Right lobe of liver (tissue), 4 donors: ENCODE measurements around the gene HNRNPA2B1.

Experiments used
- POLR2A ChIP-seq: fragments of 450-650 bp; IDR thresholded peaks from one replicate; pipeline ENCODE4 v1.6.1; 2017; ENCODE audit warnings: antibody characterized with exemption, mild to moderate bottlenecking
- TF ChIP-seq, protein P1 (sequence below), 4 donors: fragments of 200-600 bp in 3 of 4; fragments of 450-650 bp in 1 of 4; IDR thresholded peaks; one replicate each; pipeline versions ENCODE4 v1.5.1 to v1.8.0; 2016 to 2022; ENCODE audit warnings: antibody characterized with exemption in 4 of 4, mild to moderate bottlenecking in 2 of 4
- donor health status: DM: no; HTN: no; CAD: no.
- donor health status: DM: no; HTN: no; CAD: no.
- donor health status: DM: no; HTN: yes; CAD: no.

- TF ChIP-seq POLR2A: peak; percentile 100
- TF ChIP-seq, protein P1, sequence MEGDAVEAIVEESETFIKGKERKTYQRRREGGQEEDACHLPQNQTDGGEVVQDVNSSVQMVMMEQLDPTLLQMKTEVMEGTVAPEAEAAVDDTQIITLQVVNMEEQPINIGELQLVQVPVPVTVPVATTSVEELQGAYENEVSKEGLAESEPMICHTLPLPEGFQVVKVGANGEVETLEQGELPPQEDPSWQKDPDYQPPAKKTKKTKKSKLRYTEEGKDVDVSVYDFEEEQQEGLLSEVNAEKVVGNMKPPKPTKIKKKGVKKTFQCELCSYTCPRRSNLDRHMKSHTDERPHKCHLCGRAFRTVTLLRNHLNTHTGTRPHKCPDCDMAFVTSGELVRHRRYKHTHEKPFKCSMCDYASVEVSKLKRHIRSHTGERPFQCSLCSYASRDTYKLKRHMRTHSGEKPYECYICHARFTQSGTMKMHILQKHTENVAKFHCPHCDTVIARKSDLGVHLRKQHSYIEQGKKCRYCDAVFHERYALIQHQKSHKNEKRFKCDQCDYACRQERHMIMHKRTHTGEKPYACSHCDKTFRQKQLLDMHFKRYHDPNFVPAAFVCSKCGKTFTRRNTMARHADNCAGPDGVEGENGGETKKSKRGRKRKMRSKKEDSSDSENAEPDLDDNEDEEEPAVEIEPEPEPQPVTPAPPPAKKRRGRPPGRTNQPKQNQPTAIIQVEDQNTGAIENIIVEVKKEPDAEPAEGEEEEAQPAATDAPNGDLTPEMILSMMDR (IDR thresholded peaks at IDR 0.05): peak in 1 of 4 donors; percentile 15
Measured at GRCh38 chr7:26200444-26201246, at the start of gene HNRNPA2B1.
